Hepatocyte (in vitro differentiated cells): ENCODE data around the gene CAND1. TPM values are rescaled to one million over a fixed set of nuclear protein-coding genes. Genes with fewer than 3 reads are reported as not detected.

Experiments used
- DNase-seq: peaks from one replicate; pipeline ENCODE4 v3.0.0-alpha.2; 2016; ENCODE audit warnings: low spot score
- H2AFZ ChIP-seq: fragments of 200-600 bp; sonication (generic); 2 replicates; pipeline ENCODE4 v1.6.0; 2016; ENCODE audit warnings: antibody characterized with exemption, mild to moderate bottlenecking
- H3K27ac ChIP-seq: fragments of 200-600 bp; sonication (generic); 2 replicates; pipeline ENCODE4 v1.5.1; 2016; ENCODE audit warnings: mild to moderate bottlenecking
- H3K27me3 ChIP-seq: fragments of 200-600 bp; sonication (generic); 2 replicates; pipeline ENCODE4 v1.6.1; 2016
- H3K36me3 ChIP-seq: fragments of 200-600 bp; sonication (generic); replicated peaks from 2 replicates; pipeline ENCODE4 v1.5.1; 2016; ENCODE audit warnings: low read depth; ENCODE audit not compliant: insufficient read depth
- H3K4me1 ChIP-seq: fragments of 200-600 bp; sonication (generic); 2 replicates; pipeline ENCODE4 v1.5.1; 2016; ENCODE audit warnings: mild to moderate bottlenecking, moderate library complexity; ENCODE audit not compliant: insufficient read depth
- H3K4me2 ChIP-seq: fragments of 200-600 bp; sonication (generic); 2 replicates; pipeline ENCODE4 v1.6.0; 2016
- H3K4me3 ChIP-seq: fragments of 200-600 bp; sonication (generic); 2 replicates; pipeline ENCODE4 v1.5.1; 2016; ENCODE audit warnings: mild to moderate bottlenecking
- H3K79me2 ChIP-seq: fragments of 200-600 bp; sonication (generic); 2 replicates; pipeline ENCODE4 v1.6.0; 2017; ENCODE audit warnings: mild to moderate bottlenecking
- H3K9me2 ChIP-seq: fragments of 200-600 bp; sonication (generic); replicated peaks from 2 replicates; pipeline ENCODE4 v1.6.0; 2017; ENCODE audit warnings: mild to moderate bottlenecking; ENCODE audit not compliant: insufficient read depth
- H3K9me3 ChIP-seq: fragments of 200-600 bp; sonication (generic); 2 replicates; pipeline ENCODE4 v1.5.1; 2016; ENCODE audit warnings: low read depth, mild to moderate bottlenecking
- H4K20me1 ChIP-seq: fragments of 200-600 bp; sonication (generic); 2 replicates; pipeline ENCODE4 v1.6.0; 2016; ENCODE audit warnings: mild to moderate bottlenecking; ENCODE audit not compliant: insufficient read depth, poor library complexity, severe bottlenecking
- EZH2 ChIP-seq: fragments of 200-600 bp; sonication (generic); IDR thresholded peaks from 2 replicates; pipeline ENCODE4 v1.6.1; 2016; ENCODE audit warnings: antibody characterized with exemption, mild to moderate bottlenecking, borderline replicate concordance
- EZH2phosphoT487 ChIP-seq: fragments of 200-600 bp; sonication (generic); IDR thresholded peaks from one replicate; pipeline ENCODE4 v1.6.1; 2018; ENCODE audit warnings: antibody characterized with exemption, mild to moderate bottlenecking, low read depth, moderate library complexity; ENCODE audit not compliant: unreplicated experiment, severe bottlenecking
- WGBS: methylation state at CpG from one replicate; pipeline ENCODE4 v1.1.6; 2016; ENCODE audit warnings: low lambda C conversion rate; ENCODE audit errors: missing lambda C conversion rate; 5-methylcytosine and 5-hydroxymethylcytosine counted together
- polyA plus RNA-seq: library from polyadenylated mRNA; unstranded; fragments of >200 nt; fragmentation: Nextera tagmentation; extraction: Ambion mirVana; gene quantifications from 2 replicates; pipeline ENCODE4 v1.2.1, GENCODE V29; 2016
- total RNA-seq: library from RNA; depleted of rRNA; stranded (reverse); fragments of >200 nt; gene quantifications from 2 replicates; pipeline ENCODE4 v1.2.3, GENCODE V29; 2014
- TF ChIP-seq, protein P1 (sequence below): fragments of 200-600 bp; sonication (generic); IDR thresholded peaks from 2 replicates; pipeline ENCODE4 v1.5.1; 2016; ENCODE audit warnings: antibody characterized with exemption, mild to moderate bottlenecking; ENCODE audit not compliant: poor library complexity

Gene CAND1
- total and polyA plus RNA-seq, 2 experiments from 2014 or later = 113 to 130 TPM

GRCh38 chr12:67245571-67245970, 23.6 kb upstream of the CAND1 start:
- H3K9me2 ChIP-seq = no peaks in the 10 kb centered on the region
- H3K27ac ChIP-seq = no peak overlapping the region
- DNase-seq = no peak
- no peak for TF ChIP-seq EZH2
- TF ChIP-seq, protein P1, sequence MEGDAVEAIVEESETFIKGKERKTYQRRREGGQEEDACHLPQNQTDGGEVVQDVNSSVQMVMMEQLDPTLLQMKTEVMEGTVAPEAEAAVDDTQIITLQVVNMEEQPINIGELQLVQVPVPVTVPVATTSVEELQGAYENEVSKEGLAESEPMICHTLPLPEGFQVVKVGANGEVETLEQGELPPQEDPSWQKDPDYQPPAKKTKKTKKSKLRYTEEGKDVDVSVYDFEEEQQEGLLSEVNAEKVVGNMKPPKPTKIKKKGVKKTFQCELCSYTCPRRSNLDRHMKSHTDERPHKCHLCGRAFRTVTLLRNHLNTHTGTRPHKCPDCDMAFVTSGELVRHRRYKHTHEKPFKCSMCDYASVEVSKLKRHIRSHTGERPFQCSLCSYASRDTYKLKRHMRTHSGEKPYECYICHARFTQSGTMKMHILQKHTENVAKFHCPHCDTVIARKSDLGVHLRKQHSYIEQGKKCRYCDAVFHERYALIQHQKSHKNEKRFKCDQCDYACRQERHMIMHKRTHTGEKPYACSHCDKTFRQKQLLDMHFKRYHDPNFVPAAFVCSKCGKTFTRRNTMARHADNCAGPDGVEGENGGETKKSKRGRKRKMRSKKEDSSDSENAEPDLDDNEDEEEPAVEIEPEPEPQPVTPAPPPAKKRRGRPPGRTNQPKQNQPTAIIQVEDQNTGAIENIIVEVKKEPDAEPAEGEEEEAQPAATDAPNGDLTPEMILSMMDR = no peak
- no peak overlapping the region for H2AFZ ChIP-seq
- no peaks in the 10 kb centered on the region for H4K20me1 ChIP-seq
- H3K4me3 ChIP-seq = no peak overlapping the region
- no peaks in the 10 kb centered on the region for H3K36me3 ChIP-seq
- H3K79me2 ChIP-seq = no peaks in the 10 kb centered on the region
- H3K4me1 ChIP-seq = no peaks in the 10 kb centered on the region
- no peak overlapping the region for H3K4me2 ChIP-seq
- 89% methylated on average over 4 of the region's 4 CpGs for WGBS
- no peaks in the 10 kb centered on the region for H3K9me3 ChIP-seq
- no peaks in the 10 kb centered on the region for H3K27me3 ChIP-seq

DNA sequence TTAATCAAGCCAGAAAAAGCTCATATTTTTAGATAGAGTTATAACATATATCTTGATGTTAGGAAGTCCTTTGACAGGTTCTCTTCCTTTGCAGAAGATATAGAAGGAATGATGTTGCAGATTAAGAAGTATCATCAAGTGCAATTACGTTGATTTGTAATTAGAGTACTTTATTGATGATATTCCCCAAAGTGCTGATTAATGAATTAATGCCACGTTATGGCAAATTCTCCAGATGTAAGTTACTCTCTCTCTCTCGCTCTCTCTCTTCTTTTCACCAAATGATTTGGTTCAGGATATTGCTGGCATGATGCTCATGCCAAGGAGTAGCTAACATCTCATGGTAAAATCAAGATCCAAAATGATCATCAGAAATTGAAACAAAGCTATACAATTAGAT, 18.1 kb upstream of the CAND1 start:
- Histone ChIP-seq H3K9me2 (no peaks in the 10 kb centered on the region), H3K27me3 (no peaks in the 10 kb centered on the region), H2AFZ (no peak overlapping the region), H3K79me2 (no peaks in the 10 kb centered on the region), H3K4me1 (no peaks in the 10 kb centered on the region), H4K20me1 (no peaks in the 10 kb centered on the region), H3K4me3 (no peak overlapping the region), H3K27ac (no peak overlapping the region), H3K4me2 (no peak overlapping the region), H3K9me3 (no peaks in the 10 kb centered on the region), H3K36me3 (no peaks in the 10 kb centered on the region)
- TF ChIP-seq, protein P1 = no peak
- TF ChIP-seq EZH2phosphoT487 (no peak), EZH2 (no peak)
- WGBS = 79% methylated on average over 3 of the region's 3 CpGs
- no peak for DNase-seq

DNA sequence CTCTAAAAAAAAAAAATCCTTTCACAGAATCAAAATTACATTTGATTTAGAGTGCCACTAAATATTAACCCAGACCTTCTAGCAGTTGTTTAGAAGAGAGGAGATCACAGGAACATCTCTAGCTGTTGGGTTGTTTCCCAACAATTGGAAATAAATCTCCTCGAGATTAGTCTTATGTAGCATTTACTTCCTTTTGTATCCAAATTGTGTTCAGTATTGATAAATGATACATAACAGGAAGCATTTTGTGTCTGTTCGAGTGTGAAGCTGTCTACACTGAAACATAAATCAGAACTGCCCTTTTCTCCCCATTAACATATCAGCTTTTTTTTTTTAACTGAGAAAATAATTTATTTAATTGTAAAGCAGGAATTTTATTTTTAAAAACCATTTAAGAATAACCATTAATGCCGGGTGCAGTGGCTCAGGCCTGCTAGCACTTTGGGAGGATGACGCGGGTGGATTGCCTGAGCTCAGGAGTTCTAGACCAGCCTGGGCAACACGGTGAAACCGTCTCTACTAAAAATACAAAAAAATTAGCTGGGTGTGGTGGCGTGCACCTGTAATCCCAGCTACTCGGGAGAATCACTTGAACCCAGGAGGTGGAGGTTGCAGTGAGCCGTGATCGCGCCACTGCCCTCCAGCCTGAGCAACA, 14.7 kb upstream of the CAND1 start:
- WGBS = 94% methylated on average over 12 of the region's 12 CpGs
- no peak overlapping the region for H3K27ac ChIP-seq

More for the DNA sequence above, 14.7 kb upstream of the CAND1 start:
- Histone ChIP-seq H3K9me3 (no peaks in the 10 kb centered on the region), H3K4me3 (no peak overlapping the region), H4K20me1 (no peaks in the 10 kb centered on the region), H3K79me2 (no peaks in the 10 kb centered on the region), H3K27me3 (no peaks in the 10 kb centered on the region), H3K9me2 (no peaks in the 10 kb centered on the region), H3K4me2 (no peak overlapping the region), H3K36me3 (no peaks in the 10 kb centered on the region), H2AFZ (no peak overlapping the region), H3K4me1 (no peaks in the 10 kb centered on the region)
- DNase-seq = no peak
- TF ChIP-seq EZH2 = no peak
- TF ChIP-seq EZH2phosphoT487 = no peak
- TF ChIP-seq, protein P1 = no peak
